GM19193 (cell line): ENCODE data around the gene CARD11.

Experiments used
- POLR2A ChIP-seq: IDR thresholded peaks from 4 replicates; pipeline ENCODE4 v1.6.1; 2011; ENCODE audit not compliant: insufficient read depth, insufficient read length; ENCODE audit errors: extremely low read depth

Gene CARD11

GRCh38 chr7:2938514-2939192, 105.0 kb downstream of the CARD11 start:
- no peak for TF ChIP-seq POLR2A

- peak; percentile 17 for TF ChIP-seq POLR2A
These were observed 105.8 kb downstream of the CARD11 start for GRCh38 chr7:2937701-2938513.

GRCh38 chr7:2936891-2937580, 106.6 kb downstream of the CARD11 start:
- no peak for TF ChIP-seq POLR2A

- no peak for TF ChIP-seq POLR2A
These were observed 107.4 kb downstream of the CARD11 start for GRCh38 chr7:2936301-2936700.

DNA sequence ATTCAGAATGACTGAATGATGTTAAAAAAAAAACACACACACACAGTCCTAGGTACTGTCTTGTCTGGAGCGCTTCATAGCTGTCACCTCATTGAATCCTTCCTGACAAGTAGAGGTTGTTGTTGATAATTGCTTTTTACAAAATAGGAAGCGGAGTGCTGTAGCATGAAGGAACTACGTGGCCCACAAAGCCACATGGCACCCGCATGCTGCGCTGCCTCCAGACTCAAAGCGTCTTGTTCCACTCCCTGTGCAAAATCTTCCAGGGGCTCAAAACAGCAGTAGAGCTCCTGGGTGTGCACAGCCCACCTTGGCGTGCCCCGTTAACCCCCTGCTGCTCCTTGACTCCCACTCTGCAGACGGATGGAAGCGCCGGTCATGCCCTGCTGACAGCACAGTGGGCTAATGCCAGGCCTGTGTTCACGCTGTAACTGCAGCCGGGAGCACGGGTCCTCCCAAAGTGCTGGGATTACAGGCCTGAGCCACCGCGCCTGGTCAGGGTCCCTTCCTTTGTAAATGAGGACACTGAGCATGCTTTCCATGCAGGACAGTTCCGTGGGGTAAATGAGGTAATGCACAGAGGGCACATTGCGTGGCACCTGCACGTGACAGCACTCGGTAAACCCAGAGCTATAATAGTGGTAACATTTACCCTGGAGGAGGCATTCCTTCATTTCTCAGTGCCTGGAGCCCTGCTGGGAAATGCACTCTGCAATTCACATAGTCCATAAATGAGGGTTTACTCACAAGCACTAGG, 108.5 kb downstream of the CARD11 start:
- TF ChIP-seq POLR2A: no peak

DNA sequence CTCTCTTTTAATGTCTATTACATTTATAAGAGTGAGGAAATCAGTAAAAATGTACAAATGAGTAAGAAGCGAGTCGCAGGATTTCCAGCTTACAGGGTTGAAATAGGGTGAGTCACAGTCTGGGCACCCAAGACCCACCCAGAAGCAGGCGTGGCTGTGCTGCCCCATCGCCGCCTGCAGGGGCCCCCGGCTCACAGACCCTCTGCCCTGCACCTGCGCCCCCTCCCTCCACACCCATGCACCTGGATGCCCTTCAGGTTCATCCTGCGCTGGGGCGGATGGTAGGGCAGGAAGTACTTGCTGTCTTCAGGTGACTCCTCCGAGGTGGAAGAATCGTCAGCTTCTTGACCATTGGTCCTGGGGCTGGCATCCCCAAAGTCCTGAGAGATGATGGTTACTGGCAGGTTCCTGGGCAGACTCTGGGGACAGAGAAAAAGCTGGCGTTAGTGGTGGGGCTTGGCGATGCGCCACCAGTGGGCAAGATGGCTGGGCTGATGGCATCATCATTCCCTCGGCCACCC, 109.4 kb downstream of the CARD11 start:
- TF ChIP-seq POLR2A: no peak

DNA sequence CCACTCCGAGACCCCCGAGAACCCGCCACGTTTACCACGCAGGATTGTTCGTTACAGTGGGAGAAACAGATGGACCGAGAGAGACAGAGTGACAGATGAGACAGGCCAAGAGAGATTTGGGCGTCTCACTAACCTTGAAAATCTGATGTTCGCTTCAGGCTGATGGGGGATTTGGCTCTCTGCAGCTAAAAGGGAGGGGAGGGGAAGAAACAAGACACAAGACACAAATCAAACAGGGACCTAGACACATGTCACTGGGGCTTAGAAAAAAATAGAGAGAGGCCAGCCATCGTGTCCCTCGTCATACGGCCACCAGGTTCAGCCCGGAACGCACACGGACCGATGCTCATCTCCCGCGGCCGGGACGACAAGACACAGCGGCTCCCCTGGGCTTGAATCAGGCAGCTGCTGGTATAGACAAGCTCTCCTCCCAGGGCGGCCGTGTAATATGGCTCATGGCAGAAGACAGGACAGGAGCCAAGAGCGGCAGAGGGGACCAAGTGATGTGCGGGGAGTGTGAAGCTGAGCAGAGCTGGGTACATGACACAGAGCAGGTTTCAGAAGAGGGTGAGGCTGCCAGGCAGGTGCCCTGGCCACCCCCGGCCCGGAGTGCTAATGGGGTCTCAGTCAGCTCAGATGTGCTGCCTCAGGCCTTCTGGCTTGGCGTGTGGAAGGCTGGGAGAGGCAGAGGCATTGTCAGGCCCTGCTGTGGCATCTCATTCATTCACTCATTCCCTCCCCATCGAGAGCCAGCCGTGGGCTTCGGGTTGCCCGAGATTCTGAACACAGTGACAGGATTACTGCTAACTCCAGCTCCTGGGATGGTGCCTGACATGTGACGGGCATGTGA, 111.0 kb downstream of the CARD11 start:
- no peak for TF ChIP-seq POLR2A

DNA sequence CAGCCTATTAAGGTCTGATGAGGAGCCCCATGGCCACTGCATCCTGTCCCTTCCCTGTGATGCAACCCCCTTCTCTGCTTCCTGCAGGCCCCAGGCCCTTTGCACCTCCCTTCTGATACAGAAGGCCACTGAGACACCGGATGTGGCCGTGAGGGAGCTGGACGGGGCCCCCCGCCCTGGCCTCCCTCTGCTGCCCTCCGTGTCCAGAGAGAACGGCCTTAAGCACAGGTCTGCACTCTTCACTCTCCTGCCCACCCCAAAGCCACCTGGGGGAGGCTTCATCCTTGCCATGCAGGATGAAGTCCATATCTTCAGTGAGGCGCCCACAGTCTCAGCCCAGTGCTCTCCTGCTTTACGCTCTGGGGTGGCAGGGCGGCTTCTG, 112.6 kb downstream of the CARD11 start:
- no peak for TF ChIP-seq POLR2A

DNA sequence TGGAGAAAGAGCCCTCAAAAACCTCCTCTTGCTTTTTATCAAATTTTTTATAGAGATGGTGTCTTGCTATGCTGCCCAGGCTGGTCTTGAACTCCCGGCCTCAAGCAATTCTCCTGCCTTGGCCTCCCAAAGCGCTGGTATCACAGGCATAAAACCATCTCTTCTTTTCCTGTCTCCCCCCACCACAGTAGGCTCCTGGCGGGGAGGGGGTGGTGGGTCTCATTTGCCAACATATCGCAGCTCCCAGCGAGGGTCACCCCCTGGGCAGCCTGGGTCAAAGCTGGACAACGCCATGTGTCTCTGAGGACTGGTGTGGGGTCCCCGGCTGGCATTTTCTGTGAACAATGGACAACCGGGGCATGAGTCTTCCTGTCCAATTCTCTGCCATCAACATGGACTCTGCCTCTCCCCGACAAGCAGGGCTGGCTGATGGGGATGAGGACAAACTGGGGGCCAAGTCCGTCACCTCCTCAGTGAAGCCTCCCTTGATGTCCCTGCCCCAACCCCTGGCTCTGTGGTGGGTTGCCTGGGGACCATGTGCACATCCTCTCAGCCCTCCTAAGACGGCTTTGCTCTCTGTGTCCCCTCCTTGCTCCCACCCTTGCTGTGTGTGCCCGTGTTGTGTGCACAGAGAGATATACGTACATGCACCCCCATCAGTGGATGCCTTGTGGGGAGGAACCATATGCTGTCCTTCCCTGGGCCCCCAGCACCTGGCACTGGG, 113.2 kb downstream of the CARD11 start:
- peak; percentile 20 for TF ChIP-seq POLR2A

DNA sequence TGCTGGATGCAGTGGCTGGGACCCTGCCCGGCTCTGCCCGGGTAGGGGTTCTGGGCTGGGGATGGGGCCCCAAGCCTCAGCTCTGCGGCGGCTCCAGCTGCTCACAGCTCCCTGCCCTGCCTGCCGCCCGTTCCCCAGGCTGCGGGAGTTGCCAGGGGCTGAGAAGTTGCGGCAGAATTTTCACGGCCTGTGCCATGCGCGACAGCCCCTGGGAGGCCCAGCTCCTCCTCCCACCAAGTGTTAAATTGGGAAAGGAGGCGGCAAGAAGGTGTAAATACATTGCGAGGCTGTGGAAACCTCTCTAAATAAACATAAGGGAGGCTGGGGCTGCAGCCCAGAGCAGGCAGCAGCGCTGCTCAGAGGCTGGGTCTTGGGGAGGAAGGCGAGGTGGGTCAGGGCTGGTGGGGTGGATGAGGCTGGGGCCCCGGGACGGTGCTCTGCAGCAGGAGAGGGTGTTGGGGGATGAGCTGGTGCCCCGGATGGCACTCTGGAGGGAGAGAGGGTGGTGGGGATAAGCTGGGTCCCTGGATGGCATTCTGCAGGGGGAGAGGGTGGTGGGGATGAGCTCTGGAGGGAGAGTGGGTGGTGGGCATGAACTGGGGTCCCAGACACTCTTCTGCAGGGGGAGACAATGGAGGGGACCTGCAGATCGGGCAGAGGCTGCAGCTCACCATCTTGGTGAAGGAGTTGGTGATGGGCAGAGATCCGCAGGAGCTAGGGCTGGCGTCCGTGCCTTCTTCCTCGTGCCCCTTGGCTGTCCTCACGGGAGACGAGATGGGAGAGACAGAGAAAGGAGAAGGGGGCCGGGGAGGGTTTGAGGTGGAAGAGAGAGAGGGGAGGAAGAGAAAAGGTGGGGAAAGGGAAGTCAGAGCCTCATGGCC, 114.1 kb downstream of the CARD11 start:
- no peak for TF ChIP-seq POLR2A

DNA sequence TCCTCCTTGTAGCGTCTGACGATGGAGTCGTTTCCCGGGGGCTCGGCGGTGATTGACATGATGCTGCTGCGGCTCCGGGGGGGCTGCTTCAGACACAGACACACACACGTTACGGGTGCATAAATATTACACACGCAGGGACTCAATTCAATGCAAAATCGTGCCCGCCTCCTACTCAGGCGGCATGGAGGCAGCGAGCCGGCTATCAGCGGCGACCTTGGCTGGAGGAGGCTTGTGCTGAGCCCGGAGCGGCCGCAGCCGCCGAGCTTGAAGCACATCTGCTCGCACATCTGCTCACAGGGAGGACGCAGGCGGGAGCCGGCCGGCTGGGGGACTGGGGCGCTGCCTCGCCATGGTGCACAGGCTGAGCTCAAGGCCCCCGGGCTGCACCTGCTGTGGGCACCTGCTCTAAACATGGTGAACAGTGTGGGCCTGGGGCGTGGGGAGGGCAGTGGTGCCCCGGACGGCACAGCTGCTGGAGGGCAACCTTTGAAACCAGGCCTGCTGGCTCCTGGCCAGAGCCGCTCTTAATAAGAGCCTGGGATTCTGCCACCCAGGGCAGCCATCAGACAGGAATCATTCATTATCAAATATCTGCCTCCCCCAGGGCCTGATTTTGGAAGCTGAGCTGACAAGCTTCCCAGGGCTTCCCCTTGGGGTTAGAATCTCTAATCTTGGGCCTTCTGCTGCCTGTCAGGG, 114.9 kb downstream of the CARD11 start:
- TF ChIP-seq POLR2A: no peak

DNA sequence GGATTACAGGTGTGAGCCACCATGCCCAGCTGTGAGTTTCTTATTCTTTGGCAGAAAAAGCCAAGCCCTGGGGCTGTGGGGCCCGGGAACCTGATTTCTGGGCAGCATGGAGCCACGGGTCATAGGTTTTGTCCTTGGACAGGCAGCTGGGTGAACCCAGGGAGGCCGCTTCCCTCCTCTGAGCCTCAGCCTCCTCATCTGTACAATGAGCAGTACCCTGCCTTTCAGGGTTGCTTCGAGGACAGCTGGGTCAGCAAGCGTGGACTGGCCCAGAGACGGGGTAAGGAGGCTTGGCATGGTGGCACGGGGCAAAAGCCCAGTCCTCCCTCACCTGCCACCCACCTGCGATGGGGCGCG, 115.4 kb downstream of the CARD11 start:
- no peak for TF ChIP-seq POLR2A
